ENCODE measurements around the gene PRRC2A. TPM values are rescaled to one million over a fixed set of nuclear protein-coding genes. Genes with fewer than 3 reads are reported as not detected.
A peak's percentile ranks its signal among the peaks of the same experiment; 100 is the strongest.

The PRRC2A gene
- total RNA-seq, 1 donor from 2014 or later: 117 TPM

DNA sequence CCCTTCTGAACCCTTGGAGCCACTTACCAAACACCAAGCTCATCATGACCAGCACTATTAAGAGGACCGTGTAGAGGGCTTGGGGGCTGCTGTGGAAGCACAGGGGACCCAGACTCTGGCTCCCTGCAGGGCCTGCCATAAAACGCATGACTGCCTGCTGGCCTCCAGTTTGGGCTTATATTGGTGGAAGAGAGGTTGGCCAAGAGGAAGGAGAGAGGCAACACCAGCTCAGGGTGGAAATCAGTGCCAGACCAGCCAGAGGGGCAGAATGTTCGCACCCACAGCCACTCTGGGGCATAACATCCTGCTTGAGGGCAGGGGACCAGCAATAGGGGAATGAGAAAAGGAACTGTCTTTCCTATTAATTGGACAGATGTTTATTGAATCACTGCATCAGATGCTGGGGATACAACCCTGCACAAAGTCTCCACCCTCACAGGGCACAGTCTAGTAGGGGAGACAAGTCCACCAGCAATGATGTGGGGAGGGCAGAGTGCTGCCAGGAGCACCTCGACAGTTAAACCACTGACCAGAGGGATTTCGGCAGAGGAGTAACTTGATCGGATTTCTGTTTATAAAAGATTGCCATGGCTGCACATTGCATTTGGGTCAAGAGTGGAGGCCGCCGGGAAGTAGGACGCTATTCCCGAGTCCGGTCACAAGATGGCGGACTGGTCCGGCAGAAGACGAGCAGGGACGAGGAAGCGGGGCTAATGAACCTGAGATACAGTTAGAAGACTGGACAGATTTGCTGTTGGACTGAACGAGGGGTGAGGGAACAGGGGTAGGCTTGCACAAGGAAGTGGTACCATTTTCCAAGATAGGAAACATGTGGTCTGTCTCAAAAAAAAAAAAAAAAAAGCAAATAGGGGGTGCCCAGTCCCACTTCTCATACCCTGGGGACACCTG lies 60.0 kb downstream of the PRRC2A start, which contains the start of gene LY6G5C:
Gene LY6G5C (minus strand): TSS at position 842 of the 909 bp plus-strand sequence. CDS start 694 bp downstream, at position 148.
- TF ChIP-seq, protein P1, sequence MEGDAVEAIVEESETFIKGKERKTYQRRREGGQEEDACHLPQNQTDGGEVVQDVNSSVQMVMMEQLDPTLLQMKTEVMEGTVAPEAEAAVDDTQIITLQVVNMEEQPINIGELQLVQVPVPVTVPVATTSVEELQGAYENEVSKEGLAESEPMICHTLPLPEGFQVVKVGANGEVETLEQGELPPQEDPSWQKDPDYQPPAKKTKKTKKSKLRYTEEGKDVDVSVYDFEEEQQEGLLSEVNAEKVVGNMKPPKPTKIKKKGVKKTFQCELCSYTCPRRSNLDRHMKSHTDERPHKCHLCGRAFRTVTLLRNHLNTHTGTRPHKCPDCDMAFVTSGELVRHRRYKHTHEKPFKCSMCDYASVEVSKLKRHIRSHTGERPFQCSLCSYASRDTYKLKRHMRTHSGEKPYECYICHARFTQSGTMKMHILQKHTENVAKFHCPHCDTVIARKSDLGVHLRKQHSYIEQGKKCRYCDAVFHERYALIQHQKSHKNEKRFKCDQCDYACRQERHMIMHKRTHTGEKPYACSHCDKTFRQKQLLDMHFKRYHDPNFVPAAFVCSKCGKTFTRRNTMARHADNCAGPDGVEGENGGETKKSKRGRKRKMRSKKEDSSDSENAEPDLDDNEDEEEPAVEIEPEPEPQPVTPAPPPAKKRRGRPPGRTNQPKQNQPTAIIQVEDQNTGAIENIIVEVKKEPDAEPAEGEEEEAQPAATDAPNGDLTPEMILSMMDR (IDR thresholded peaks at IDR 0.05; ENCODE audit: insufficient read depth, low read length, poor library complexity, severe bottlenecking): peak; percentile 88
- no peaks in the 10 kb centered on the region for H3K36me3 ChIP-seq (ENCODE audit: control insufficient read depth, insufficient read depth, low read length)
- DNase-seq (ENCODE audit: low read depth): peak; percentile 59
- no peaks in the 10 kb centered on the region for H3K27me3 ChIP-seq (ENCODE audit: control insufficient read depth, insufficient read depth, low read length)
- peak within 1 kb of the TSS; percentile 14 for H3K4me3 ChIP-seq (ENCODE audit: low read depth, low read length)

DNA sequence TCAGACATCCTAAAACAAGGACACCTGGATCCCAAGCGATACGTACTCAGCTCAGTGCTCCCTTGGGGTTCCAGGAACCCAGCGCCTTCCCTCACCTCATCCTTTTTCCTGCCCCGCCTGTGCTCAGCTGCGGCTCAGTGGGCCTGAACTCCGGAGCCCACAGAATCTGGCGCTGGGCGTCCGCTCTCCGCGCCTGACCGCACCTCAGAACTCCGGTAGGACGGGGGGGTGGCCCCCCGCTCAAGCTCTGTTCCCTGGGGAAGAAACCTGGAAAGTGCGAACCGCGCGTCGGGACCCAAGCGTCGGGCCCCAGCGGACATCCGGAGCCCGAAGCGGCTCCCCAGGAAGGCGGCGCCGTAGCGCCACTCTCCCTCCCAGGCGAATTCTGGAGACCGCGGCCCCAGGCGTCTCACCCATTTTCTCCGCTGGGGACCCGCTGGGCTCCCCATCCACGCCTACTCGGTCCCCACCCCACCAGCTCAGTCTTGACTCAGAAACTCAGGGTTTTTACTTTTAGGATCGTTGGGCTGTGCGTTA lies 60.7 kb downstream of the PRRC2A start:
- Histone ChIP-seq H3K36me3 (ENCODE audit: control insufficient read depth, insufficient read depth, low read length) (no peaks in the 10 kb centered on the region), H3K4me3 (ENCODE audit: low read depth, low read length) (peak overlapping the region; percentile 14), H3K27me3 (ENCODE audit: control insufficient read depth, insufficient read depth, low read length) (no peaks in the 10 kb centered on the region)
- DNase-seq (ENCODE audit: low read depth): peak; percentile 26
- TF ChIP-seq, protein P1 (IDR thresholded peaks at IDR 0.05; ENCODE audit: insufficient read depth, low read length, poor library complexity, severe bottlenecking): no peak

DNA sequence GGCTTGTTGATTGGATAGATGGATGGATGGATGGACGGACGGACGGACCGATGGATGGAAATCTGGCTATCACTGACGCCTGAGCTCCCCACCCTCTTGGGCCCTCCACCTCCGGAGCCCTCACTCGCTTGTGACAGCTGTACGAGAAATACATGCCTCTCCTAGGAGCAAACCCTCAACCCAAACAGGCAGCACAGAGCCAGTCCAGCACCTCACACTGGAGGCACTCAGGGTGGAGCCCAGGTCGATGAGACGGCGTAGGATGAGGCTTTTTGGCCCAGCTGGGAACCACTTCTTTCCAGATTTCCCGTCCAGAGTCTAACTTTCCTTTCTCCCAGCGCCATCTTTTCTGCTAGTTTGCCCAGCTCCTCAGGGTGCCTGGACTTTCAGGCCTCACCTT lies 63.1 kb downstream of the PRRC2A start:
- TF ChIP-seq, protein P1 (IDR thresholded peaks at IDR 0.05; ENCODE audit: insufficient read depth, low read length, poor library complexity, severe bottlenecking): no peak
- Histone ChIP-seq H3K27me3 (ENCODE audit: control insufficient read depth, insufficient read depth, low read length) (no peaks in the 10 kb centered on the region), H3K4me3 (ENCODE audit: low read depth, low read length) (no peak overlapping the region), H3K36me3 (ENCODE audit: control insufficient read depth, insufficient read depth, low read length) (no peaks in the 10 kb centered on the region)
- no peak for DNase-seq (ENCODE audit: low read depth)

DNA sequence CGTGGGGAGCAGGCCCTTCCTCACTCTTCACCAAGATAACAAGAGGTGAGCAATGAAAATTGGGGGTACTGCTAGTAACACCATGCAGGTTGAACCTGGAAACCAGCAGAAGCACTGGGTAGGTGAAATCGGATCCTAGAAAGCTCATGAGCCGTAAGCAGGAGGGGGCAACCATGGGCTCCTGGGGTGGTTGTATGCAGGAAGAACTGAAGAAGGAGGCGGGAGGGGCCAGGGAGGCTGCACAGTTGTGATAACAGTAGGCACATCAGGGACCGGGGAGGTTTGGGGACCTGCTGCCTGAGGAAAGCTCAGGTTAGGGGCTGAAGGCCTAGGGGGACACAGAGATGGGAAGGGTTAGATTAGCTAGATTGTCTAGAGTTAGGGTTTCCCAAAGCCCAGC lies 66.0 kb downstream of the PRRC2A start:
- no peaks in the 10 kb centered on the region for H3K27me3 ChIP-seq (ENCODE audit: control insufficient read depth, insufficient read depth, low read length)
- H3K36me3 ChIP-seq (ENCODE audit: control insufficient read depth, insufficient read depth, low read length): no peaks in the 10 kb centered on the region
- TF ChIP-seq, protein P1 (IDR thresholded peaks at IDR 0.05; ENCODE audit: insufficient read depth, low read length, poor library complexity, severe bottlenecking): no peak
- no peak for DNase-seq (ENCODE audit: low read depth)
- H3K4me3 ChIP-seq (ENCODE audit: low read depth, low read length): no peak overlapping the region

DNA sequence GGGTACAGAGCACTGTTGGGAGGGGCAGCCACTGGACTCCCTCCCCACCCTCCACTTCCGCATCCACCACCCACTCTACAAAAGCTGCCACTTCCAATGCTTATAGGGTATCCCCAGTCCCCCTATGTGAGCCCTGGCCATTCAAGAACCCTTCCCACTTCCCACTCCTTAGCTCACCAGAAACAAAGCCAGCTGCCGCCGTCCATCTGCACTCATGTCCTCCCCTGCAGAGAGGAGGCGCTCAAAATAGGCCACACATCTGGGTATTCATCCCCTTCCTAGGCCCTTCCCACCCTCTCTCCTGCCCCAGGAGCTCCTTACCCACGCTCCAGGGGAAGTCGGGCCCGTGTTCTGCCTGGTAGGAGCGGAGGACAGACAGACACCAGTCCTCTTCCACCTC lies 66.8 kb downstream of the PRRC2A start:
- DNase-seq (ENCODE audit: low read depth): no peak
- Histone ChIP-seq H3K4me3 (ENCODE audit: low read depth, low read length) (no peak overlapping the region), H3K36me3 (ENCODE audit: control insufficient read depth, insufficient read depth, low read length) (no peaks in the 10 kb centered on the region), H3K27me3 (ENCODE audit: control insufficient read depth, insufficient read depth, low read length) (no peaks in the 10 kb centered on the region)
- TF ChIP-seq, protein P1 (IDR thresholded peaks at IDR 0.05; ENCODE audit: insufficient read depth, low read length, poor library complexity, severe bottlenecking): no peak

Other genes with a start within 250 kb of the PRRC2A start
- gene MICA, start 217.1 kb upstream of the PRRC2A start, total RNA-seq: 33.2 and 48.8 TPM in 2 replicates
- 6.9 and 8.1 TPM in 2 replicates for gene MICB, start 122.6 kb upstream of the PRRC2A start, total RNA-seq
- gene MCCD1, start 91.8 kb upstream of the PRRC2A start, total RNA-seq: not detected in 2 replicates
- gene DDX39B, start 78.7 kb upstream of the PRRC2A start, total RNA-seq: 290 and 412 TPM in 2 replicates
- gene ATP6V1G2, start 74.1 kb upstream of the PRRC2A start, total RNA-seq: 0.67 and 2.7 TPM in 2 replicates
- gene NFKBIL1, start 73.1 kb upstream of the PRRC2A start, total RNA-seq: 41.9 and 44.0 TPM in 2 replicates
- 0.92 TPM in 1 of 2 replicates, not detected in the other for gene LTA, start 48.4 kb upstream of the PRRC2A start, total RNA-seq
- 16.7 and 18.6 TPM in 2 replicates for gene TNF, start 45.1 kb upstream of the PRRC2A start, total RNA-seq
- 19.3 and 21.4 TPM in 2 replicates for gene LTB, start 38.3 kb upstream of the PRRC2A start, total RNA-seq
- 0.42 TPM in 1 of 2 replicates, not detected in the other for gene LST1, start 34.4 kb upstream of the PRRC2A start, total RNA-seq
- not detected in 2 replicates for gene NCR3, start 27.7 kb upstream of the PRRC2A start, total RNA-seq
- 0.33 TPM in 1 of 2 replicates, not detected in the other for gene AIF1, start 5.5 kb upstream of the PRRC2A start, total RNA-seq
- 468 and 473 TPM in 2 replicates for gene BAG6, start 31.9 kb downstream of the PRRC2A start, total RNA-seq
- 1.3 and 1.8 TPM in 2 replicates for gene APOM, start 35.2 kb downstream of the PRRC2A start, total RNA-seq
- gene C6orf47, start 40.1 kb downstream of the PRRC2A start, total RNA-seq: 19.0 and 24.9 TPM in 2 replicates
- 17.7 and 22.0 TPM in 2 replicates for gene GPANK1, start 44.3 kb downstream of the PRRC2A start, total RNA-seq
- gene CSNK2B, start 45.4 kb downstream of the PRRC2A start, total RNA-seq: 366 and 405 TPM in 2 replicates
- 2.8 and 6.0 TPM in 2 replicates for gene LY6G5B, start 49.3 kb downstream of the PRRC2A start, total RNA-seq
- not detected in 2 replicates for gene LY6G5C, start 60.4 kb downstream of the PRRC2A start, total RNA-seq
- gene ABHD16A, start 82.6 kb downstream of the PRRC2A start, total RNA-seq: 43.8 and 45.5 TPM in 2 replicates
- gene LY6G6F, start 86.2 kb downstream of the PRRC2A start, total RNA-seq: not detected in 2 replicates
- not detected in 2 replicates for gene LY6G6D, start 94.6 kb downstream of the PRRC2A start, total RNA-seq
- gene LY6G6C, start 101.0 kb downstream of the PRRC2A start, total RNA-seq: not detected in 2 replicates
- 0.29 TPM in 1 of 2 replicates, not detected in the other for gene MPIG6B, start 102.7 kb downstream of the PRRC2A start, total RNA-seq
- 91.5 and 106 TPM in 2 replicates for gene DDAH2, start 108.6 kb downstream of the PRRC2A start, total RNA-seq
- gene CLIC1, start 115.8 kb downstream of the PRRC2A start, total RNA-seq: 494 and 498 TPM in 2 replicates
- gene MSH5, start 119.3 kb downstream of the PRRC2A start, total RNA-seq: 8.9 and 13.1 TPM in 2 replicates
- gene SAPCD1, start 141.9 kb downstream of the PRRC2A start, total RNA-seq: 1.1 and 2.2 TPM in 2 replicates
- gene VWA7, start 156.6 kb downstream of the PRRC2A start, total RNA-seq: 1.5 and 3.1 TPM in 2 replicates
- gene VARS1, start 175.0 kb downstream of the PRRC2A start, total RNA-seq: 165 and 181 TPM in 2 replicates
- gene LSM2, start 186.3 kb downstream of the PRRC2A start, total RNA-seq: 78.6 and 89.0 TPM in 2 replicates
- gene HSPA1L, start 194.6 kb downstream of the PRRC2A start, total RNA-seq: 0.46 and 1.1 TPM in 2 replicates
- gene HSPA1A, start 194.8 kb downstream of the PRRC2A start, total RNA-seq: 54.6 and 67.0 TPM in 2 replicates
- 68.3 and 79.1 TPM in 2 replicates for gene HSPA1B, start 207.0 kb downstream of the PRRC2A start, total RNA-seq
- gene NEU1, start 242.1 kb downstream of the PRRC2A start, total RNA-seq: 142 and 152 TPM in 2 replicates

Measured in kidney epithelial cell (primary cell).